ENCODE measurements around the gene ZNF518A.
"Not testable (repeated sequence)": the region's sequence is repeated elsewhere in the genome, so short reads cannot be mapped to it uniquely, and the experiment has no call there.

ZNF518A gene

GRCh38 chr10:96165726-96166125 is 35.6 kb downstream of the ZNF518A start:
- H3K4me3 ChIP-seq = no peak overlapping the region
- H3K27ac ChIP-seq = no peak overlapping the region
- TF ChIP-seq FOXP2 (optimal IDR thresholded peaks at IDR 0.05; ENCODE audit: control extremely low read depth, extremely low read length, insufficient read depth) (no peak), POLR2AphosphoS5 (IDR thresholded peaks at IDR 0.05; ENCODE audit: borderline replicate concordance, low read depth, low read length) (no peak), EZH2 (IDR thresholded peaks at IDR 0.05) (no peak)
- no peaks in the 10 kb centered on the region for H3K36me3 ChIP-seq (ENCODE audit: insufficient read depth, low read length)
- H3K9me3 ChIP-seq (ENCODE audit: low read depth, low read length) = no peaks in the 10 kb centered on the region
- H3K9ac ChIP-seq (ENCODE audit: insufficient read length) = no peak overlapping the region
- DNase-seq (ENCODE audit: low read depth, low spot score) = no peak

- TF ChIP-seq EZH2 (IDR thresholded peaks at IDR 0.05) (no peak), FOXP2 (optimal IDR thresholded peaks at IDR 0.05; ENCODE audit: control extremely low read depth, extremely low read length, insufficient read depth) (no peak), POLR2AphosphoS5 (IDR thresholded peaks at IDR 0.05; ENCODE audit: borderline replicate concordance, low read depth, low read length) (no peak)
- Histone ChIP-seq H3K27ac (no peak overlapping the region), H3K9ac (ENCODE audit: insufficient read length) (no peak overlapping the region), H3K4me3 (no peak overlapping the region), H3K36me3 (ENCODE audit: insufficient read depth, low read length) (no peaks in the 10 kb centered on the region), H3K9me3 (ENCODE audit: low read depth, low read length) (no peaks in the 10 kb centered on the region)
- DNase-seq (ENCODE audit: low read depth, low spot score) = no peak
Measured at GRCh38 chr10:96168546-96168945, 38.4 kb downstream of the ZNF518A start.

- H3K27ac ChIP-seq = no peak overlapping the region
- no peak overlapping the region for H3K9ac ChIP-seq (ENCODE audit: insufficient read length)
- no peak for DNase-seq (ENCODE audit: low read depth, low spot score)
- H3K36me3 ChIP-seq (ENCODE audit: insufficient read depth, low read length) = no peaks in the 10 kb centered on the region
- no peaks in the 10 kb centered on the region for H3K9me3 ChIP-seq (ENCODE audit: low read depth, low read length)
- no peak overlapping the region for H3K4me3 ChIP-seq
- TF ChIP-seq EZH2 (IDR thresholded peaks at IDR 0.05) = no peak
- no peak for TF ChIP-seq FOXP2 (optimal IDR thresholded peaks at IDR 0.05; ENCODE audit: control extremely low read depth, extremely low read length, insufficient read depth)
- TF ChIP-seq POLR2AphosphoS5 (IDR thresholded peaks at IDR 0.05; ENCODE audit: borderline replicate concordance, low read depth, low read length) = no peak
Measured at GRCh38 chr10:96170230-96170629, 40.1 kb downstream of the ZNF518A start.

GRCh38 chr10:96172666-96173065 is 42.6 kb downstream of the ZNF518A start:
- Histone ChIP-seq H3K4me3 (no peak overlapping the region), H3K9me3 (ENCODE audit: low read depth, low read length) (no peaks in the 10 kb centered on the region), H3K36me3 (ENCODE audit: insufficient read depth, low read length) (no peaks in the 10 kb centered on the region), H3K9ac (ENCODE audit: insufficient read length) (no peak overlapping the region), H3K27ac (no peak overlapping the region)
- DNase-seq (ENCODE audit: low read depth, low spot score) = no peak
- no peak for TF ChIP-seq EZH2 (IDR thresholded peaks at IDR 0.05)
- no peak for TF ChIP-seq POLR2AphosphoS5 (IDR thresholded peaks at IDR 0.05; ENCODE audit: borderline replicate concordance, low read depth, low read length)
- no peak for TF ChIP-seq FOXP2 (optimal IDR thresholded peaks at IDR 0.05; ENCODE audit: control extremely low read depth, extremely low read length, insufficient read depth)

DNA sequence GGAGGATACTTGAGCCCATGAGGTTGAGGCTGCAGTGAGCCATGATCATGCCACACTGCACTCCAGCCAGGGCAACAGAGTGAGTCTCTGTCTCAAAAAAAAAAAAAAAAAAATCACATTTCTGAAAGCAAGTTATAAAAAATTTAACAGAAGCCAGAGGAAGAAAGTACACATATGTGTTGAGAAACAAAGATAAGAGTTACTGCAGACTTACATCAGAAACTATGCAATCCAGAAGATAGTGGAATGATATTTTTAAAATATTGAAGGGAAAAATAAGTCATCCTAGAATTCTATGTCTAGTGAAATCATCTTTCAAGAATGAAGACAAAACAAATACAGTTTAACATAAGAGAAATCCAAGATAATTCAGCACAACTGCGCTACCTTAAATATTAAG is 46.9 kb downstream of the ZNF518A start:
- Histone ChIP-seq H3K9ac (ENCODE audit: insufficient read length) (no peak overlapping the region), H3K36me3 (ENCODE audit: insufficient read depth, low read length) (no peaks in the 10 kb centered on the region), H3K9me3 (ENCODE audit: low read depth, low read length) (no peaks in the 10 kb centered on the region), H3K4me3 (no peak overlapping the region), H3K27ac (no peak overlapping the region)
- DNase-seq (ENCODE audit: low read depth, low spot score) = no peak
- TF ChIP-seq EZH2 (IDR thresholded peaks at IDR 0.05) = no peak
- TF ChIP-seq POLR2AphosphoS5 (IDR thresholded peaks at IDR 0.05; ENCODE audit: borderline replicate concordance, low read depth, low read length) = no peak
- TF ChIP-seq FOXP2 (optimal IDR thresholded peaks at IDR 0.05; ENCODE audit: control extremely low read depth, extremely low read length, insufficient read depth) = no peak

- Histone ChIP-seq H3K27ac (no peak overlapping the region), H3K9ac (ENCODE audit: insufficient read length) (no peak overlapping the region), H3K4me3 (no peak overlapping the region), H3K9me3 (ENCODE audit: low read depth, low read length) (no peaks in the 10 kb centered on the region), H3K36me3 (ENCODE audit: insufficient read depth, low read length) (no peaks in the 10 kb centered on the region)
- no peak for TF ChIP-seq EZH2 (IDR thresholded peaks at IDR 0.05)
- no peak for TF ChIP-seq FOXP2 (optimal IDR thresholded peaks at IDR 0.05; ENCODE audit: control extremely low read depth, extremely low read length, insufficient read depth)
- no peak for TF ChIP-seq POLR2AphosphoS5 (IDR thresholded peaks at IDR 0.05; ENCODE audit: borderline replicate concordance, low read depth, low read length)
- no peak for DNase-seq (ENCODE audit: low read depth, low spot score)
Measured at GRCh38 chr10:96188421-96188820, 58.3 kb downstream of the ZNF518A start.

DNA sequence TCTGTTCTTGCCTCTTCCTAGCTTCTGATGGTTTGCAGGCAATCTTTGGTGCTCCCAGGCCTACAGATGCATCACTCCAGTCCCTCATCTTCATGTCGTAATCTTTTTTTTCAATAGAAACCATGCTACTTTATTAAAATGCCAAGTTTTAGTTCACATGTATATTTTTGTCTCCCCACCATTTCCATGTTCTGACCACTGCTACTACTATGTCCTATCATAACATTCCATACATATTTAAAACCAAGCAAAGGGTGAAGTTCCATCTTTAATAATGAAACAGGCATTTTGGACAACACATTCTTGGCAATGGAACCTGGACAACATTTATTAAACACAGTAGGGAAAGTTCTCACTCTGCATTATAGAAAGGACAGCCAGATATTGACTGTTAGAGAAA is 58.8 kb downstream of the ZNF518A start:
- no peak overlapping the region for H3K4me3 ChIP-seq
- H3K9ac ChIP-seq (ENCODE audit: insufficient read length) = no peak overlapping the region
- no peak for DNase-seq (ENCODE audit: low read depth, low spot score)

DNA sequence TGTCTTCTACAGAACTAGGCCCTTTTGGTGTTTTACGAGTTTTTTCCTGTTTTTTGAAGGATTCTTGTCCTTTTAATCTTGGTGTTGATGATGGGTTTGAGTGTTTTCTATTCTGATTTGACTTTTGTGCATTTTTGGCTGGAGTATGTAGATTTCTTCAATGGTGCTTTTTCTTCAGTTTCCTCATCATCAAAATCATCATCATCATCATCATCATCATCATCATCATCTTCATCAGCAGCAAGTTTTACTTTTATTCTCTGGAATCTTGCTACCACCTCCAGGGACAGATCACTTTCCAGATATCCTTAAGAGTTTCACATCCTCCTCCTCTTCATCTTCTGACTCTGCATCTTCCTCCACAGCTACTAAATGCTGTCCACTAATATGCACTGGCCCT is 59.4 kb downstream of the ZNF518A start:
- not testable (repeated sequence) for H3K36me3 ChIP-seq (ENCODE audit: insufficient read depth, low read length); H3K4me3 ChIP-seq; H3K27ac ChIP-seq; DNase-seq (ENCODE audit: low read depth, low spot score); H3K9me3 ChIP-seq (ENCODE audit: low read depth, low read length); H3K9ac ChIP-seq (ENCODE audit: insufficient read length)

More for the DNA sequence above, 58.8 kb downstream of the ZNF518A start:
- TF ChIP-seq EZH2 (IDR thresholded peaks at IDR 0.05) (no peak), POLR2AphosphoS5 (IDR thresholded peaks at IDR 0.05; ENCODE audit: borderline replicate concordance, low read depth, low read length) (no peak), FOXP2 (optimal IDR thresholded peaks at IDR 0.05; ENCODE audit: control extremely low read depth, extremely low read length, insufficient read depth) (no peak)
- Histone ChIP-seq H3K27ac (no peak overlapping the region), H3K36me3 (ENCODE audit: insufficient read depth, low read length) (no peaks in the 10 kb centered on the region), H3K9me3 (ENCODE audit: low read depth, low read length) (no peaks in the 10 kb centered on the region)

DNA sequence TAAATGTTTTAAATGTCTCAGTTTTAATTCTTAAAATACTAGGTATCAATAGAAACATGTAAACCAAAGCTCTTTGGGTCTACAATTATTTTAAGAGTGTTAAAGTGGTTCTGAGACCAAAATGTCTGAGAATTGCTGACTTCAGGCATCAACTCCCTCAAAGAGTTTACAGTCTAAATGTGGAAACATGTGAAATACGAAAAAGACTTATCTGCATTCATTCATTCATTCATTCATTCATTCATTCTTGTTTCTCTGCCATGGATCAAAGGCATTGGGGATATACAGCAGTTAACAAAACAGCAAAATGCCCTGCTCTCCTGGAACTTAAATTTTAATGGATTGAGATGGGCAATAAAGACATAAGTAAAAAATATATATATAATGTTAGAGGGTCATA is 71.4 kb downstream of the ZNF518A start:
- no peak overlapping the region for H3K27ac ChIP-seq
- H3K9ac ChIP-seq (ENCODE audit: insufficient read length) = no peak overlapping the region
- no peaks in the 10 kb centered on the region for H3K36me3 ChIP-seq (ENCODE audit: insufficient read depth, low read length)
- H3K9me3 ChIP-seq (ENCODE audit: low read depth, low read length) = no peaks in the 10 kb centered on the region
- no peak for TF ChIP-seq POLR2AphosphoS5 (IDR thresholded peaks at IDR 0.05; ENCODE audit: borderline replicate concordance, low read depth, low read length)
- TF ChIP-seq FOXP2 (optimal IDR thresholded peaks at IDR 0.05; ENCODE audit: control extremely low read depth, extremely low read length, insufficient read depth) = no peak
- no peak for TF ChIP-seq EZH2 (IDR thresholded peaks at IDR 0.05)
- H3K4me3 ChIP-seq = no peak overlapping the region
- no peak for DNase-seq (ENCODE audit: low read depth, low spot score)

All from SK-N-MC (cell line).